ENCODE measurements around the gene PSMD3.
"Not testable (repeated sequence)": the region's sequence is repeated elsewhere in the genome, so short reads cannot be mapped to it uniquely, and the experiment has no call there.

The PSMD3 gene

DNA sequence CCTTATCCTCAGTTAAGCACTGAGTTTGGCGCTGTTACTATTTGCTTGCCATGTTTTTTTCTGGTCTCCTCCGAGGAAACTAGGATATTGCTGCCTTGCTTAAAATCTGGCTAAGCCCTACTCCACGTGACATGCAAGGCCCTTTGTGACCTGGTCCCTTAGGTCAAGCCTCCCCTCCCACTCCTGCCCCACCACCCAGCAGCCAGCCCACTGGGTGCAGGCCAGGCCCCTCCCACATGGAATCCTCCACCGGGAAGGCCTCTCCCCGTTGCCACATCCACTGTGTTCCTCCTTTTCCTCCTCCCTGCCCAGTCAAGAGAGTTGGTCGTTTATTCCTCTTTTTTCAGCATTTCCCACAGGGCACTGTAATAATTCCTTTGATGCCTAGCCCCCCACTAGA lies 16.2 kb downstream of the PSMD3 start:
- DNase-seq: no peak

DNA sequence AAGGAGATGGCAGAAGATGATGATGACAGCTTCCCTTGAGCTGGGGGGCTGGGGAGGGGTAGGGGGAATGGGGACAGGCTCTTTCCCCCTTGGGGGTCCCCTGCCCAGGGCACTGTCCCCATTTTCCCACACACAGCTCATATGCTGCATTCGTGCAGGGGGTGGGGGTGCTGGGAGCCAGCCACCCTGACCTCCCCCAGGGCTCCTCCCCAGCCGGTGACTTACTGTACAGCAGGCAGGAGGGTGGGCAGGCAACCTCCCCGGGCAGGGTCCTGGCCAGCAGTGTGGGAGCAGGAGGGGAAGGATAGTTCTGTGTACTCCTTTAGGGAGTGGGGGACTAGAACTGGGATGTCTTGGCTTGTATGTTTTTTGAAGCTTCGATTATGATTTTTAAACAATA lies 16.9 kb downstream of the PSMD3 start:
- no peak for DNase-seq

- no peak for DNase-seq
Observed at GRCh38 chr17:39999067-39999466, 18.5 kb downstream of the PSMD3 start.

- DNase-seq: no peak
Observed at GRCh38 chr17:40000161-40000560, 19.6 kb downstream of the PSMD3 start.

- DNase-seq: not testable (repeated sequence)
Observed at GRCh38 chr17:40001335-40001734, 20.7 kb downstream of the PSMD3 start.

- DNase-seq: no peak
Observed at GRCh38 chr17:40004072-40004471, 23.5 kb downstream of the PSMD3 start.

DNA sequence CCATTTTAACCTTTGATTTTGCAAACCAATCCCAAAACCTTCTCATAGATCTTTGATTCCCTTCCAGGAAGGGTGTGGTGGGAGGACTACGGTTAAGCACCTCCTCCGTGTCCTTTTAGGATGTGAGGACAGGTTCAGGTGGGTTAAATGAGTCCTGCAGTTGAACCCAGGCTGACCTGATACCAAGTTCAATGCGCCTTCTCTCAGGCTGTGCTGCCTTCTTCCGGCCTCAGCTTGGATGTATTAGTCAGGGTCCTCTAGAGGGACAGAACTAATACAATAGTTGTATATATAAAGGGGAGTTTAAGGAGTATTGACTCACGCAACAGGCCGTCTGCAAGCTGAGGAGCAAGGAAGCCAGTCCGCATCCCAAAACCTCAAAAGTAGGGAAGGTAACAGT lies 24.1 kb downstream of the PSMD3 start:
- DNase-seq: no peak

DNA sequence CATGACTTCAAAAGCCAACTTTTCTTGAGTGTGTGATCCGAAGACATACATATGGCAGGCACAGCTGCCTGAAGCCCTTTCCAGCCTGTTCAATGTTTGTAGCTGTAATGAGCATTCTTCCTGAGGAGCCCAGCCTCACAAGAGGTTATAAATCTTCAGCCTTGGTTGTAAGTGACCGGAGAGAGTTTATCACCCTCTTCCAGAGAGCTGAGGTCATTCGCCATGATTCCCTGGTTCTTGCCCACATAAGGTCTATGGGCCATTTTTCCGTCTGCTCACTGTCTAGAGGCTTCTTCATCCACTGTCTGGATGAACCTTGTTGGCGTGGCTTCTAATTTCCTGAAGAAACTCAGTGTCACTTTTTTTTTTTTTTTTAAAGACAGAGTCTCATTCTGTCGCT lies 24.9 kb downstream of the PSMD3 start:
- DNase-seq: no peak

DNA sequence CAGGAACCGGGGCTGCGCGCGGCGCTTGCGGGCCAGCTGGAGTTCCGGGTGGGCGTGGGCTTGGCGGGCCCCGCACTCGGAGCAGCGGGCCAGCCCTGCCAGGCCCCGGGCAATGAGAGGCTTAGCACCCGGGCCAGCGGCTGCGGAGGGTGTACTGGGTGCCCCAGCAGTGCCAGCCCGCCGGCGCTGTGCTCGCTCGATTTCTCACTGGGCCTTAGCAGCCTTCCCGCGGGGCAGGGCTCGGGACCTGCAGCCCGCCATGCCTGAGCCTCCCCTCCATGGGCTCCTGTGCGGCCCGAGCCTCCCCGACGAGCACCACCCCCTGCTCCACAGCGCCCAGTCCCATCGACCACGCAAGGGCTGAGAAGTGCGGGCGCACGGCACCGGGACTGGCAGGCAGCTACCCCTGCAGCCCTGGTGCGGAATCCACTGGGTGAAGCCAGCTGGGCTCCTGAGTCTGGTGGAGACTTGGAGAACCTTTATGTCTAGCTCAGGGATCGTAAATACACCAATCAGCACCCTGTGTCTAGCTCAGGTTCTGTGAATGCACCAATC lies 30.4 kb downstream of the PSMD3 start:
- DNase-seq: not testable (repeated sequence)

GRCh38 chr17:40012017-40012647 lies 31.5 kb downstream of the PSMD3 start:
- not testable (repeated sequence) for DNase-seq

DNA sequence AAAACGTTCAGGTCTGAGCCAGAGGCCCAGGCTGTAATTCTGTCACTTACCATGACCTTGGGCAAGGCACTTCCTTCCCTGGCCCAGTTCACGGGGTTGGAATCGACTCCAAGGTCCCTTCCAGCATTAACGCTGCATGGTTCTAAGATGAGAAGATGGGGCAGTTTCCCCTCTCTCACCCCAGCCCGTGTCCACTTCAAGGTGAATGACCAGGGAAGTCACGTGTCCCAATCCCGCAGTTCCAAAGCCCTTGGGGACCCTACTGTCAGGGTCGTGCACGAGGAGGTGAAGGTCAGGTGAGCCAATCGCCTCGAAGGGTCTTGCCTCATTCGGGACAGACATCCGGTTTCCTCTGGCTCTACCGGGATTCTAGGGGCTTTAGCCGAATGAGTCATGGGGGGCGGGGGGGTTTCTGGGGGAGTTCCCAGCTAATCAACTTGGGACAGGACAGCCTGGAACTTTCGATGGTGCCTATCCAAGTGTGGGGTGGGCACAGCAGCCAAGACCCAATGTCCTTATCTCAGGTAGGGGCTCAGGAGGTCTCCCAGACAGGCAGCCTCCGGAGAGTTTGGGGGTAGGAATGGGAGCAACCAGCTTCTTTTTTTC lies 33.9 kb downstream of the PSMD3 start:
- DNase-seq: peak; percentile 14

GRCh38 chr17:40015005-40015997 lies 34.7 kb downstream of the PSMD3 start, which contains the start of gene CSF3:
CSF3 (plus strand) TSS chr17:40015440; CDS start chr17:40015475, 35 bp downstream.
- DNase-seq: no peak

DNA sequence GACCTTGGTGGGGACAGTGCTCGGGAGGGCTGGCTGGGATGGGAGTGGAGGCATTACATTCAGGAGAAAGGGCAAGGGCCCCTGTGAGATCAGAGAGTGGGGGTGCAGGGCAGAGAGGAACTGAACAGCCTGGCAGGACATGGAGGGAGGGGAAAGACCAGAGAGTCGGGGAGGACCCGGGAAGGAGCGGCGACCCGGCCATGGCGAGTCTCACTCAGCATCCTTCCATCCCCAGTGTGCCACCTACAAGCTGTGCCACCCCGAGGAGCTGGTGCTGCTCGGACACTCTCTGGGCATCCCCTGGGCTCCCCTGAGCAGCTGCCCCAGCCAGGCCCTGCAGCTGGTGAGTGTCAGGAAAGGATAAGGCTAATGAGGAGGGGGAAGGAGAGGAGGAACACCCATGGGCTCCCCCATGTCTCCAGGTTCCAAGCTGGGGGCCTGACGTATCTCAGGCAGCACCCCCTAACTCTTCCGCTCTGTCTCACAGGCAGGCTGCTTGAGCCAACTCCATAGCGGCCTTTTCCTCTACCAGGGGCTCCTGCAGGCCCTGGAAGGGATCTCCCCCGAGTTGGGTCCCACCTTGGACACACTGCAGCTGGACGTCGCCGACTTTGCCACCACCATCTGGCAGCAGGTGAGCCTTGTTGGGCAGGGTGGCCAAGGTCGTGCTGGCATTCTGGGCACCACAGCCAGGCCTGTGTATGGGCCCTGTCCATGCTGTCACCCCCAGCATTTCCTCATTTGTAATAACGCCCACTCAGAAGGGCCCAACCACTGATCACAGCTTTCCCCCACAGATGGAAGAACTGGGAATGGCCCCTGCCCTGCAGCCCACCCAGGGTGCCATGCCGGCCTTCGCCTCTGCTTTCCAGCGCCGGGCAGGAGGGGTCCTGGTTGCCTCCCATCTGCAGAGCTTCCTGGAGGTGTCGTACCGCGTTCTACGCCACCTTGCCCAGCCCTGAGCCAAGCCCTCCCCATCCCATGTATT lies 35.7 kb downstream of the PSMD3 start:
- DNase-seq: no peak

- DNase-seq: no peak
Observed at GRCh38 chr17:40017422-40018080, 36.9 kb downstream of the PSMD3 start.

DNA sequence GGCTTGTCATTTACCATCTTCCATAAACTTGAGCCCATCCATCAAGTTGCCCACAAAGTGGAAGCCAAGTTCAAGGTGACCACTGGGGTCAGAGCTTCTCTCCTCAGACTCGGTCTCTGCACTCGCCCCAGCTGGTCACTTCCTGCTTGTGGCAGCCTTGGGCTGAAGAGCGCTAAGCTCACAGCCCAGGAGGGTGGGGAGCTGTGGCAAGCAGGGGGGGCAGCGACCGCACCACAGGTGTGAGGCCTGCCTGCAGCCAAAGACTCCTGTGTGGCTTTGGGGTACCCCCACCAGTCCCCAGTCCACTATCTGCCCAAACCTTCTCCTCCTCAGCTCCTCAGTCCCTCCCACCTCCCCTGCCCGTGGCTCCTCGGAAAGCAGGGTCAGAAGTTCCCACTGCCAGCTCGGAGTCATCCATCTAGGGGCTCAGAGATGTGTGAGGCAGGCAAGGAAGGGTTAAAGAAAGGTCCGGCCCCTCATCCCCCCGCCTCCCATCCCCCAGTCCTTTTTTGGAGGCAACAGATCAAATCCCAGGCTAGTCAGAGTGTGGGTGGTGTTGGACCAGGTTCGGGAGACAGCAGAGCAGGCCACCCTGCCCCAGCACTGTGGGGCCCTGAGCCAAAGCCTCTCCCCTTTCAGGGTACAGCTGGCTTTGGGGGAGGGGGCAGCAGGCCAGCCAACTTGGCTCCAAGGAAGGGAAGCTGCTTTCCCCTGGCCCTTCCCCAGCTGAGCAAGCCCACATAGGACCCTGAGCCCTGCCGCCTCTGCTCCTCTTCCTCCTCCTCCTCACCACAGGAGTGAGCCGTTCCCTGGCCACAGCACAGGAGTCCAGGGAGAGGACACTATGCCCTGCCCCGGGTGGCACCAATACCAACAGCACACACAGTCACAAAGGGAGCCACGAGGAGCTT lies 37.9 kb downstream of the PSMD3 start:
- DNase-seq: peak; percentile 14

- DNase-seq: no peak
Observed at GRCh38 chr17:40019140-40019991, 38.8 kb downstream of the PSMD3 start.

DNA sequence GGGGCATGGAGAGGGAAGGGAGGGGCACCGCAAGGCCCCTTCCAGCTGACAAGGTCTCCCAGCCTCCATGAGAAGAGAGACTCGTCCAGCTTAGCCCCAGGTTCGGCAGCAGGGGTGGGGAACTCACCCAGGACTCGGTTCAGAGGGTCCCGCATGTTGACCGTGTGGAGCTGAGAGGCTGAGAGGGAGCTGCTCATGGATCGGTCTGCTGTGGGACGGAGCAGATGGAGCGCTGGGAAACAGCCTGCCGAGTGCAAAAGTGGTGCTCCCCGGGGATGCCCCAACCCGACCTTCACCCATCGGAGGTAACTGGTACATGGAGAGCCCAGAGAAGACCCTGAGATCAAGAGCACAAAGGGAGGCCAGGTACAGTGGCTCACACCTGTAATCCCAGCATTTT lies 39.5 kb downstream of the PSMD3 start:
- DNase-seq: no peak

DNA sequence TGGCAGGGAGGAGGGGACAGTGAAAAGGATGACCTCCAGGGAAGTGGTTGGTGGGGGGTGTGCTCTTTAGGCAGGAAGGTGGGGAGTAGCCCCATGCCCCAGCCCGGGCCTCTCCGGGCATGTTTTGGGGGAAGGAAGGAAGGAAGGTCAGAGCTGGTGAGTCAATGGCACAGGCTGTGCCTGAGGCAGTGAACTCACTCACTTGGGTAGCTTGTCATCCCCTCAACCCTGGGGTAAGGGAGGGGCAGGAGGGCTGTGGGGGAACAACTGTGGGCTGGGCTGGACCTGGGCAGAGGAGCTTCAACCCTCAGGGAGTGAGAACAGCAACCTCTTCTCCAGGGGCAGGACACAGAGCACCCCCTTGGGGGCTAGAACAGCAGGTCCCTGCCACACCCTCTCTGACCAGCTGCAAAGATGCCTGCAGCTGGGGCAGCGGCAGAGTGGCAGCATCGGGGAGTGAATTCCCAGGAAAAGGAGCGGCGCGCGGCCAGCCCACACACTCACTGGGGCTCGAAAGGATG lies 40.9 kb downstream of the PSMD3 start:
- no peak for DNase-seq

- DNase-seq: no peak
Observed at GRCh38 chr17:40022497-40022896, 41.9 kb downstream of the PSMD3 start.
